GM23248 (cell line): ENCODE results near the gene SMIM22. TPM values are rescaled to one million over a fixed set of nuclear protein-coding genes. Genes with fewer than 3 reads are reported as not detected.
"Not testable (repeated sequence)": the region's sequence is repeated elsewhere in the genome, so short reads cannot be mapped to it uniquely, and the experiment has no call there.

Experiments used
- DNase-seq: peaks from one replicate; pipeline ENCODE4 v3.0.0-alpha.2; 2015
- H2AFZ ChIP-seq: fragments of 200-600 bp; sonication (generic); 2 replicates; pipeline ENCODE4 v1.6.1; 2016; ENCODE audit warnings: antibody characterized with exemption
- H3F3A ChIP-seq: fragments of 200-600 bp; sonication (generic); 2 replicates; pipeline ENCODE4 v1.6.1; 2016; ENCODE audit warnings: mild to moderate bottlenecking, antibody characterized with exemption, mixed run types; ENCODE audit not compliant: insufficient read depth
- H3K27ac ChIP-seq: fragments of 200-600 bp; sonication (generic); 2 replicates; pipeline ENCODE4 v1.5.1; 2016; ENCODE audit warnings: mild to moderate bottlenecking
- H3K27me3 ChIP-seq: fragments of 200-600 bp; sonication (generic); replicated peaks from 2 replicates; pipeline ENCODE4 v1.6.1; 2016; ENCODE audit warnings: mild to moderate bottlenecking; ENCODE audit not compliant: insufficient read depth
- H3K36me3 ChIP-seq: fragments of 200-600 bp; sonication (generic); 2 replicates; pipeline ENCODE4 v1.6.1; 2016; ENCODE audit warnings: low read depth, mild to moderate bottlenecking
- H3K4me1 ChIP-seq: fragments of 200-600 bp; sonication (generic); 2 replicates; pipeline ENCODE4 v1.6.1; 2016; ENCODE audit warnings: mild to moderate bottlenecking; ENCODE audit not compliant: insufficient read depth
- H3K4me2 ChIP-seq: fragments of 200-600 bp; sonication (generic); one replicate; pipeline ENCODE4 v1.6.1; 2016; ENCODE audit warnings: mild to moderate bottlenecking; ENCODE audit not compliant: unreplicated experiment
- H3K4me3 ChIP-seq: fragments of 200-600 bp; sonication (generic); 2 replicates; pipeline ENCODE4 v1.5.1; 2016; ENCODE audit warnings: mild to moderate bottlenecking
- H3K79me2 ChIP-seq: fragments of 200-600 bp; sonication (generic); 2 replicates; pipeline ENCODE4 v1.6.1; 2016; ENCODE audit warnings: mild to moderate bottlenecking; ENCODE audit not compliant: insufficient read depth
- H3K9ac ChIP-seq: fragments of 200-600 bp; sonication (generic); 2 replicates; pipeline ENCODE4 v1.6.1; 2016; ENCODE audit warnings: mild to moderate bottlenecking
- H3K9me2 ChIP-seq: fragments of 200-600 bp; sonication (generic); 2 replicates; pipeline ENCODE4 v1.6.1; 2016; ENCODE audit warnings: mixed run types, mild to moderate bottlenecking, moderate library complexity; ENCODE audit not compliant: insufficient read depth
- H3K9me3 ChIP-seq: fragments of 200-600 bp; sonication (generic); one replicate; pipeline ENCODE4 v1.6.1; 2017; ENCODE audit warnings: low read depth
- H4K20me1 ChIP-seq: fragments of 200-600 bp; sonication (generic); 2 replicates; pipeline ENCODE4 v1.6.0; 2016; ENCODE audit not compliant: insufficient read depth
- EZH2 ChIP-seq: fragments of 200-600 bp; sonication (generic); IDR thresholded peaks from 2 replicates; pipeline ENCODE4 v1.6.1; 2018; ENCODE audit warnings: antibody characterized with exemption, mild to moderate bottlenecking; ENCODE audit not compliant: insufficient read depth, poor library complexity, severe bottlenecking
- EZH2phosphoT487 ChIP-seq: fragments of 200-600 bp; sonication (generic); IDR thresholded peaks from 2 replicates; pipeline ENCODE4 v1.6.1; 2018; ENCODE audit warnings: antibody characterized with exemption, moderate library complexity, mild to moderate bottlenecking, low read depth; ENCODE audit not compliant: insufficient read depth
- WGBS, 2 experiments: methylation state at CpG; one replicate each; pipeline ENCODE4 v1.1.6; 2015 to 2017; ENCODE audit warnings: low lambda C conversion rate in 2 of 2, low coverage in 1 of 2; ENCODE audit errors: missing lambda C conversion rate in 2 of 2; 5-methylcytosine and 5-hydroxymethylcytosine counted together
- in situ Hi-C: fragments of 300-500 bp; cut with MboI; formaldehyde crosslinking; loops from 2 replicates; pipeline ENCODE4 v1.15.0; 2020
- polyA plus RNA-seq: library from polyadenylated mRNA; unstranded; fragments of >200 nt; fragmentation: Nextera tagmentation; extraction: Ambion mirVana; gene quantifications from 2 replicates; pipeline ENCODE4 v1.2.1, GENCODE V29; 2016
- total RNA-seq: library from RNA; depleted of rRNA; stranded (reverse); fragments of >200 nt; shearing (Covaris generic); gene quantifications from 2 replicates; pipeline ENCODE4 v1.2.3, GENCODE V29; 2014

The SMIM22 gene
- total and polyA plus RNA-seq, 2 experiments from 2014 or later = not detected

DNA sequence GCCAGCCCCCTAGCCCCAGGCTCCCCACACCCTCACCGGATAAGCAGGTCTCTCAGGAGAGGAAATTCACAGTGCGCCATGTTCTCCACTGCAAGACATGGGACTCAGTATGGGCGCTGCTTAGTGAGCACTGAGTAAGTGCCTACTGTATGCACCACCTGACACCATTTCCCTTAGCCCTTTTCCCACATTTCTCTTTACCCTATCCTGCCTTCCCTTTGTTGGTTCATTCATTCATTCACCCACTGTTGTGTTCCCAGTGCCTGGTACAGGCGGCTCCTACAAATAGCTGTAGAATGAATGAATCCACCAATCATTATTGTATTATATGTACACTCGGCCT, 17.1 kb upstream of the SMIM22 start:
- WGBS, 2 experiments = 77 to 78% methylated on average over 5 of the region's 5 CpGs
- DNase-seq = no peak
- no peaks in the 10 kb centered on the region for H3K27me3 ChIP-seq
- no peaks in the 10 kb centered on the region for H3K9me3 ChIP-seq
- no peaks in the 10 kb centered on the region for H3K9me2 ChIP-seq
- no peak overlapping the region for H3K9ac ChIP-seq
- no peak overlapping the region for H2AFZ ChIP-seq
- no peak overlapping the region for H3K4me2 ChIP-seq
- no peak for TF ChIP-seq EZH2
- no peak for TF ChIP-seq EZH2phosphoT487
- no peaks in the 10 kb centered on the region for H3K79me2 ChIP-seq
- no peak overlapping the region for H3K27ac ChIP-seq
- no peaks in the 10 kb centered on the region for H3F3A ChIP-seq
- in situ Hi-C loops = no loop called here
- H3K36me3 ChIP-seq = no peaks in the 10 kb centered on the region
- no peak overlapping the region for H3K4me3 ChIP-seq
- H4K20me1 ChIP-seq = no peaks in the 10 kb centered on the region
- H3K4me1 ChIP-seq = no peaks in the 10 kb centered on the region

DNA sequence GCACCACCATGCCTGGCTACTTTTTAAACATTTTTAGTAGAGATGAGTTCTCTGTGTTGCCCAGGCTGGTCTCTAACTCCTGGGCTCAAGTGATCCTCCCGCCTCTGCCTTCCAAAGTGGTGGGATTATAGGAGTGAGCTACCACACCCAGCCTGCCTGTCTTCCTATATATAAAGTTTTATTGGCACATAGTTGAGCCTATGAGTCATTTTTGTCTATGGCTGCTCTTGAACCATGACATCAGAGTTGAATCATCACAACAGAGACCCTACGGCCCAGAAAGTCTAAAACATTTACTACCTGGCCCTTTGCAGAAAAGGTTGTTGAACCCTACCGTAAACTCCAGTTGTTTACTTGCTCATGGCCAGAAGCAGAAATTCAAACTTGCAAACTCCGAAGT, 14.9 kb upstream of the SMIM22 start:
- in situ Hi-C loops = no loop called here
- H3K4me2 ChIP-seq = no peak overlapping the region
- DNase-seq = peak; percentile 30

DNA sequence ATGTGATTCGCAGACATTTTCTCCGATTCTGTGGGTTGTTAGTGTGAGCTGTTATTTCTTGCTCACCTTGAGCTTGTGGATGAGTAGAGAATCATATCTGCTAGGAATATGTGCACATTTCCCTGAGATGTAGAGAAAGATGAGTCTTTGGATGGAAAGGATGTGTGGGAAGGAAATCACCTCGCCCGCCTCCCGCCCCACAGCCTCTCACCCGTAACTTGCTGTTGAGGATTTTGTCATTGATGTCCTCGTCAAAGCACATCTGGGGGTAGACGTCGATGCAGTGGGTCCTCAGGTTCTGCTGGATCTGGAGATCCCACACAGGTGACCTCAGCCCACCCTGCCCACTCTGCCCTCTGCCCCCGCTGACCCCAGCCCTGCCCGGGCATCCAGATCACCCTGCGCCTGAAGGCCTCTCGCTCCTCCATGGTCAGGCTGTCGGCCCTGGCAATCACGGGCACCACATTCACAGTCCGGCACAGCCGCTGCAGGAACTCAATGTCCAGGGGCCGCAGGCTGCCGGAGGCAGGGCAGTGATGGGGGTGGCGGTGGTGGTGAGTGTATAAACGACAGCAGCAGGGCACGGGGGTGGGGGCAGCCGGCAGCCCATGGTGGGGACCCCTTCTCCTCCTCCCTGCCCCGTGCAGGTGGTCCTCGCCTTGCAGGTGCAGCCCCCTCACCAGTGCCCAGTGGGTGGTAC, 11.8 kb upstream of the SMIM22 start:
- in situ Hi-C loops = no loop called here

More for the DNA sequence above, 14.9 kb upstream of the SMIM22 start:
- Histone ChIP-seq H2AFZ (no peak overlapping the region), H3K4me1 (no peaks in the 10 kb centered on the region), H3F3A (no peaks in the 10 kb centered on the region), H3K27ac (no peak overlapping the region), H3K4me3 (no peak overlapping the region), H3K9me3 (no peaks in the 10 kb centered on the region), H4K20me1 (no peaks in the 10 kb centered on the region), H3K36me3 (no peaks in the 10 kb centered on the region), H3K79me2 (no peaks in the 10 kb centered on the region), H3K9me2 (no peaks in the 10 kb centered on the region), H3K27me3 (no peaks in the 10 kb centered on the region), H3K9ac (no peak overlapping the region)
- TF ChIP-seq EZH2phosphoT487 (no peak), EZH2 (no peak)
- WGBS, 2 experiments = 58 to 67% methylated on average over 4 of the region's 4 CpGs

DNA sequence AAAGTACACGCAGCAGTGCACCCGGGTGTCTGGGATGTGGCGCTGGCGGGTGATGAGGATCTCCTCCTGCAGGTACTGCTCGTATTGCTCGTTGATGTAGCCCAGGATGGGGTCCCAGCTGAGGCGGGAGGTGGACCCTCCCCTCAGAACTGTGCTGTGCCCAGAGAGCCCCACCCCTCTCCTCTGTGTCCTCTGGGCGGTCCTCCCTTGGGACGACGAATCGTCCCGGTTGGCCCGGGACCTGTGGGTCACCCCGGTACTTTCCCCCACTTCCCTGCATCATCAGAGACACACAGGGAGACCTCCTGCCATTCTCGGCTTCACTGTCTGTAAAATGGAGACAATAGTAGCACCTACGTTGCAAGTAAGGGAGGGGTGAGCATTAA, 11.2 kb upstream of the SMIM22 start:
- Histone ChIP-seq H3K36me3 (no peaks in the 10 kb centered on the region), H2AFZ (no peak overlapping the region), H3K4me3 (no peak overlapping the region), H3K9ac (no peak overlapping the region), H3K4me1 (no peaks in the 10 kb centered on the region), H3K4me2 (no peak overlapping the region), H4K20me1 (no peaks in the 10 kb centered on the region), H3K9me2 (no peaks in the 10 kb centered on the region), H3K27me3 (no peaks in the 10 kb centered on the region), H3F3A (no peaks in the 10 kb centered on the region), H3K9me3 (no peaks in the 10 kb centered on the region), H3K27ac (no peak overlapping the region), H3K79me2 (no peaks in the 10 kb centered on the region)
- DNase-seq = no peak
- in situ Hi-C loops = no loop called here
- TF ChIP-seq EZH2 (no peak), EZH2phosphoT487 (no peak)
- whole genome bisulfite sequencing, 2 experiments = 76% methylated on average over 16 of the region's 16 CpGs

More for the DNA sequence above, 11.8 kb upstream of the SMIM22 start:
- Histone ChIP-seq H2AFZ (no peak overlapping the region), H3K36me3 (no peaks in the 10 kb centered on the region), H4K20me1 (no peaks in the 10 kb centered on the region), H3K4me1 (no peaks in the 10 kb centered on the region), H3K9me3 (no peaks in the 10 kb centered on the region), H3K4me3 (no peak overlapping the region), H3K9ac (no peak overlapping the region), H3K27ac (no peak overlapping the region), H3F3A (no peaks in the 10 kb centered on the region), H3K79me2 (no peaks in the 10 kb centered on the region), H3K4me2 (no peak overlapping the region), H3K27me3 (no peaks in the 10 kb centered on the region), H3K9me2 (no peaks in the 10 kb centered on the region)
- WGBS, 2 experiments = 77 to 81% methylated on average over 24 to 25 of the region's 25 CpGs
- DNase-seq = no peak
- no peak for TF ChIP-seq EZH2
- TF ChIP-seq EZH2phosphoT487 = no peak

DNA sequence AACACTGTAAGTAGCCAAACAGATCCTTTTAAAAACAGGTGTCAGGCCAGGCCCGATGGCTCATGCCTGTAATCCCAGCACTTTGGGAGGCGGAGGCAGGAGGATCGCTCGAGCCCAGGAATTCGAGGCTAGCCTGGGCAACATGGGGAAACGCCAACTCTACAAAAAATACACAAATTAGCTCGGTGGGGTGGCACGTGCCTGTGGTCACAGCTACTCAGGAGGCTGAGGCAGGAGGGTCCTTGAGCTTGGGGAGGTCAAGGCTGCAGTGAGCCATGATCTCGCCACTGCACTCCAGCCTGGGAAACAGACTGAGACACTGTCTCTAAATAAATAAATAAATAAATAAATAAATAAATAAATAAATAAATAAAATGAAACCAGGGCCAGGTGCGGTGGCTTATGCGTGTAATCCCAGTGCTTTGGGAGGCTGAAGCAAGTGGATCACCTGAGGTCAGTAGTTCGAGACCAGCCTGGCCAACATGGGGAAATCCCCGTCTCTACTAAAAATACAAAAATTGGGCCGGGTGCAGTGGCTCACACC, 10.7 kb upstream of the SMIM22 start:
- in situ Hi-C loops, H3F3A ChIP-seq: not testable (repeated sequence)

More for the DNA sequence above, 10.7 kb upstream of the SMIM22 start:
- H3K36me3 ChIP-seq, H3K9ac ChIP-seq, H3K9me3 ChIP-seq, H4K20me1 ChIP-seq, H3K27me3 ChIP-seq, H3K4me3 ChIP-seq, DNase-seq, H3K9me2 ChIP-seq, H3K79me2 ChIP-seq, H3K4me2 ChIP-seq, H2AFZ ChIP-seq, H3K4me1 ChIP-seq, H3K27ac ChIP-seq: not testable (repeated sequence)
- 86 to 88% methylated on average over 12 to 14 of the region's 14 CpGs for WGBS, 2 experiments
